ENCODE measurements around the gene CAMTA1.

The CAMTA1 gene

GRCh38 chr1:7564137-7564536 is 778.9 kb downstream of the CAMTA1 start:
- H3K27ac Mint-ChIP-seq: no peak overlapping the region
- no peaks in the 10 kb centered on the region for H3K4me1 Mint-ChIP-seq (ENCODE audit: low read depth)
- H3K4me3 Mint-ChIP-seq: no peak overlapping the region
- H3K9me3 Mint-ChIP-seq: no peaks in the 10 kb centered on the region
- H3K36me3 Mint-ChIP-seq (ENCODE audit: low read depth): no peaks in the 10 kb centered on the region
- H3K27me3 Mint-ChIP-seq: no peaks in the 10 kb centered on the region
- DNase-seq: no peak

- DNase-seq: no peak
- H3K4me1 Mint-ChIP-seq (ENCODE audit: low read depth): no peaks in the 10 kb centered on the region
- no peaks in the 10 kb centered on the region for H3K9me3 Mint-ChIP-seq
- no peak overlapping the region for H3K27ac Mint-ChIP-seq
- H3K4me3 Mint-ChIP-seq: no peak overlapping the region
- H3K36me3 Mint-ChIP-seq (ENCODE audit: low read depth): no peaks in the 10 kb centered on the region
- no peaks in the 10 kb centered on the region for H3K27me3 Mint-ChIP-seq
These were observed 780.0 kb downstream of the CAMTA1 start for GRCh38 chr1:7565099-7565750.

GRCh38 chr1:7566417-7567375 is 781.4 kb downstream of the CAMTA1 start:
- no peak overlapping the region for H3K27ac Mint-ChIP-seq
- no peaks in the 10 kb centered on the region for H3K4me1 Mint-ChIP-seq (ENCODE audit: low read depth)
- no peak overlapping the region for H3K4me3 Mint-ChIP-seq
- no peak for DNase-seq
- no peaks in the 10 kb centered on the region for H3K36me3 Mint-ChIP-seq (ENCODE audit: low read depth)
- no peaks in the 10 kb centered on the region for H3K9me3 Mint-ChIP-seq
- no peaks in the 10 kb centered on the region for H3K27me3 Mint-ChIP-seq

GRCh38 chr1:7567376-7567775 is 782.1 kb downstream of the CAMTA1 start:
- no peaks in the 10 kb centered on the region for H3K27me3 Mint-ChIP-seq
- H3K4me1 Mint-ChIP-seq (ENCODE audit: low read depth): no peaks in the 10 kb centered on the region
- H3K4me3 Mint-ChIP-seq: no peak overlapping the region
- DNase-seq: no peak
- H3K36me3 Mint-ChIP-seq (ENCODE audit: low read depth): no peaks in the 10 kb centered on the region
- no peak overlapping the region for H3K27ac Mint-ChIP-seq
- no peaks in the 10 kb centered on the region for H3K9me3 Mint-ChIP-seq

- no peaks in the 10 kb centered on the region for H3K36me3 Mint-ChIP-seq (ENCODE audit: low read depth)
- no peaks in the 10 kb centered on the region for H3K4me1 Mint-ChIP-seq (ENCODE audit: low read depth)
- no peak overlapping the region for H3K4me3 Mint-ChIP-seq
- no peak overlapping the region for H3K27ac Mint-ChIP-seq
- no peaks in the 10 kb centered on the region for H3K27me3 Mint-ChIP-seq
- no peaks in the 10 kb centered on the region for H3K9me3 Mint-ChIP-seq
- DNase-seq: no peak
These were observed 782.8 kb downstream of the CAMTA1 start for GRCh38 chr1:7568053-7568452.

GRCh38 chr1:7568901-7569524 is 783.8 kb downstream of the CAMTA1 start:
- no peak overlapping the region for H3K27ac Mint-ChIP-seq
- H3K9me3 Mint-ChIP-seq: no peaks in the 10 kb centered on the region
- no peak overlapping the region for H3K4me3 Mint-ChIP-seq
- DNase-seq: no peak
- H3K27me3 Mint-ChIP-seq: no peaks in the 10 kb centered on the region
- no peaks in the 10 kb centered on the region for H3K4me1 Mint-ChIP-seq (ENCODE audit: low read depth)
- H3K36me3 Mint-ChIP-seq (ENCODE audit: low read depth): no peaks in the 10 kb centered on the region

GRCh38 chr1:7570311-7570710 is 785.1 kb downstream of the CAMTA1 start:
- Mint-ChIP-seq H3K4me1 (ENCODE audit: low read depth) (no peaks in the 10 kb centered on the region), H3K27ac (no peak overlapping the region), H3K4me3 (no peak overlapping the region), H3K27me3 (peaks cover 4% of the 10 kb centered on the region), H3K36me3 (ENCODE audit: low read depth) (no peaks in the 10 kb centered on the region), H3K9me3 (no peaks in the 10 kb centered on the region)
- DNase-seq: no peak

GRCh38 chr1:7572654-7573152 is 787.4 kb downstream of the CAMTA1 start:
- Mint-ChIP-seq H3K4me1 (ENCODE audit: low read depth) (no peaks in the 10 kb centered on the region), H3K27ac (no peak overlapping the region), H3K27me3 (peaks cover 8% of the 10 kb centered on the region), H3K36me3 (ENCODE audit: low read depth) (no peaks in the 10 kb centered on the region), H3K4me3 (no peak overlapping the region), H3K9me3 (no peaks in the 10 kb centered on the region)
- no peak for DNase-seq

GRCh38 chr1:7573481-7573880 is 788.2 kb downstream of the CAMTA1 start:
- H3K36me3 Mint-ChIP-seq (ENCODE audit: low read depth): no peaks in the 10 kb centered on the region
- no peak overlapping the region for H3K4me3 Mint-ChIP-seq
- no peak overlapping the region for H3K27ac Mint-ChIP-seq
- no peaks in the 10 kb centered on the region for H3K9me3 Mint-ChIP-seq
- no peak for DNase-seq
- no peaks in the 10 kb centered on the region for H3K4me1 Mint-ChIP-seq (ENCODE audit: low read depth)
- H3K27me3 Mint-ChIP-seq: peaks cover 8% of the 10 kb centered on the region

- Mint-ChIP-seq H3K4me1 (ENCODE audit: low read depth) (no peaks in the 10 kb centered on the region), H3K9me3 (no peaks in the 10 kb centered on the region), H3K36me3 (ENCODE audit: low read depth) (no peaks in the 10 kb centered on the region), H3K4me3 (no peak overlapping the region), H3K27ac (no peak overlapping the region), H3K27me3 (peaks cover 8% of the 10 kb centered on the region)
- no peak for DNase-seq
These were observed 789.1 kb downstream of the CAMTA1 start for GRCh38 chr1:7574121-7575040.

- Mint-ChIP-seq H3K4me1 (ENCODE audit: low read depth) (no peaks in the 10 kb centered on the region), H3K27ac (no peak overlapping the region), H3K36me3 (ENCODE audit: low read depth) (no peaks in the 10 kb centered on the region), H3K27me3 (peaks cover 11% of the 10 kb centered on the region), H3K4me3 (no peak overlapping the region), H3K9me3 (no peaks in the 10 kb centered on the region)
- no peak for DNase-seq
These were observed 789.8 kb downstream of the CAMTA1 start for GRCh38 chr1:7575041-7575400.

- H3K27me3 Mint-ChIP-seq: peaks cover 11% of the 10 kb centered on the region
- H3K4me3 Mint-ChIP-seq: no peak overlapping the region
- H3K27ac Mint-ChIP-seq: no peak overlapping the region
- H3K36me3 Mint-ChIP-seq (ENCODE audit: low read depth): no peaks in the 10 kb centered on the region
- no peak for DNase-seq
- no peaks in the 10 kb centered on the region for H3K9me3 Mint-ChIP-seq
- no peaks in the 10 kb centered on the region for H3K4me1 Mint-ChIP-seq (ENCODE audit: low read depth)
These were observed 791.8 kb downstream of the CAMTA1 start for GRCh38 chr1:7576946-7577657.

- H3K9me3 Mint-ChIP-seq: no peaks in the 10 kb centered on the region
- peaks cover 11% of the 10 kb centered on the region for H3K27me3 Mint-ChIP-seq
These were observed 793.0 kb downstream of the CAMTA1 start for GRCh38 chr1:7578206-7578605.

More at GRCh38 chr1:7578206-7578605, 793.0 kb downstream of the CAMTA1 start:
- Mint-ChIP-seq H3K4me1 (ENCODE audit: low read depth) (no peaks in the 10 kb centered on the region), H3K27ac (no peak overlapping the region), H3K36me3 (ENCODE audit: low read depth) (no peaks in the 10 kb centered on the region), H3K4me3 (no peak overlapping the region)
- DNase-seq: no peak
